T-helper 1 cell treated with Interleukin-12 subunit alpha and Interleukin-12 subunit beta and Interleukin-4 antibody, amounts not matched to agents 30 ng/mL and 1 ng/mL, for 36 hours (primary cell): Measurements from ENCODE around the gene PTCH2. TPM values are rescaled to one million over a fixed set of nuclear protein-coding genes. Genes with fewer than 3 reads are reported as not detected.

Experiments used
- intact Hi-C: fragments of 100-400 bp; cut with micrococcal nuclease; formaldehyde crosslinking; loops from one replicate; pipeline ENCODE4 v1.15.1; 2024
- total RNA-seq: library from RNA; stranded (reverse); gene quantifications from 2 replicates; pipeline ENCODE4 v1.2.3, GENCODE V29; 2022

PTCH2 gene
- total RNA-seq, 1 donor from 2014 or later: 1.3 TPM

DNA sequence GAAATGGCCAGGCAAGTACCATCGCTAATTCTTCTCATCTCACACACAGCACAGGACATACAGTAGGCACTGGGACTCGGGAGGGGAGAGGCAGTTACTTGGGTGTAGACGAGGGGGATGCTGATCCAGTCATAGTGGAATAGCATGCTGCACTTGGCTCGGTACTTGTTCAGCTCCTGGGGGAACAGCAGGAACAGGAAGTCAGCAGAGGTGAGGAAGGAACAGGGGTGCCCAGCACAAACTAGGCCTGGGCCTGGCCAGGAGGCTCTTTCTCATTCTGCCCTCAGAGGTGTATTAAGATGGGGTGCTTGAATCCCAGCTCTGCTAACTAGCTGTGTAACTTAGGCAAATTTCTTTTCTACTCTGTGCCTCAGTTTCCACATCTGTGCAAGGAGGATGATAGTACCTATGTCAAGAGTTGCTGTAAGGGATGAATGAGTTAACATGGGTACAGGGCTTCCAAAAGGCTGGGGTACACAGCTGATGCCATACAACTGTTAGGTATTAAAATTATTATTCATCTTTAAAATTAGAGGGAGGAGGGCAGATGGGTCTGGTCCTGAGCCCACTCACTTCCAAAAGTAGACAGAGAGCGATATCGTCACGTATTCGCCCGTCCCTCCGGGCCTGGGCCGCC is 57.4 kb downstream of the PTCH2 start:
- intact Hi-C loops: loop anchor here (1.0 to 2.0 kb wide), 4 partner anchors 10 to 225 kb away; partner anchors contain the start of genes HECTD3, RNU5D-1 and RPS8

DNA sequence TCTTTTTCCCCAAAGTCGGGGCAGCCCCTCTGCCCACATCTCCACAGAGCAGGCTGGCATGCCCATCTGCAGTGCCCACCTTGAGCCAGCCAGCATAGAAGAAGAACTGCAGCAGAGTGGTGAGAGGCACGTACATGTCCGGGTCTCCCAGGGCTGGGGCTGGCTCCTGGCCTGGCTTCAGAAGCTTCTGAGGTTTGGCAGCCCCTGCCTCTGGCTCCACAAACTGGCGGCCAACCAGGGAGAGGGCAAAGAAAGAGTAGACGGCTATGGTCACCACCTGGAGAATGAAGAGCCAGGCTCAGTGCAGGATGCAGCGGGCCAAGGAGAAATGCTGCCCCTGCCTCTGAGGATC is 58.0 kb downstream of the PTCH2 start:
- intact Hi-C loops: no loop called here

DNA sequence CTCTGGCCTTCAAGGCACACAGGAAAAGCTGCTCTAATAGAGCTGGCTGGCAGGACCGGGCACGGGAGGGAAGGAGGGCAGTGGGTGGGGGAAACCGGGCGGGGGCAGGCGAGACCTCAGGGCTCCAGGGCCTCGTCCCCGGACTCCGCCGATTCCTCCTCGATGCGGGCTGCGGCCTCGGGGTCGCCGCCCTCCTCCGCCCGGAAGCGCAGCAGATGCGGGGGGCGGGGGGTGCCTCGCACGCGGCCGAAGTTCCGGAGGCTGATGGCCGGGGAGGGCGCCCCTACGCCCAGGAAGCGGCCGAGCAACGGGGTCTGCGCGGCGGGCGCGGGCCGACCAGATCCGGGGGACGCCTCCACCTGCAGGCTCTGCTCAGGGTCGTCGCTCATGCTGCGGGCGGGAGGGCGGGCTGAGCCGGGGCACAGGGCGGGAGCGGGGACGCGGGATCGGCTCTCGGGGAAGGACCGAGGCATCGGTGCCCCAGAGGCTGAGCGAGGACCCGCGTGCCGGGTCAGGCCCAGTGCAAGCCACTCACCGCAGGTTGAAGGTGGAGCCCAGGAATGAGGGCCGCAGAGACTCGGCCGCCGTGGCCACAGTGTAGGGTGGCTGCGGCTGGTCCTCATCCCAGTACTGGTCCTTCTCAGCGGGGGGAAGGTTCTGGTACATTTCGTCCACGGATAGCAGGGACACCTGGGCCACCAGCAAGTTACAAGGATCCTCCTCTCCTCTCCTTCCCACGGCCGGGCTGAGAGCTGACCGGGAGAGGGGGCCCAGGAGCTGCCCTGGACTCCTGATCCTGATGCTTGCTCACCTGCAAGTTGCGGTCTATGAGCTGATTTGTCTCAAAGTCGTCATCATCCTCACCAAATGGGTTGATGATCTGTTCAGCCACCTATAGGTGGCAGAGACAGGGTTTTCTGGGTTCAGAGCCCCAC is 58.7 kb downstream of the PTCH2 start:
- intact Hi-C loops: no loop called here

DNA sequence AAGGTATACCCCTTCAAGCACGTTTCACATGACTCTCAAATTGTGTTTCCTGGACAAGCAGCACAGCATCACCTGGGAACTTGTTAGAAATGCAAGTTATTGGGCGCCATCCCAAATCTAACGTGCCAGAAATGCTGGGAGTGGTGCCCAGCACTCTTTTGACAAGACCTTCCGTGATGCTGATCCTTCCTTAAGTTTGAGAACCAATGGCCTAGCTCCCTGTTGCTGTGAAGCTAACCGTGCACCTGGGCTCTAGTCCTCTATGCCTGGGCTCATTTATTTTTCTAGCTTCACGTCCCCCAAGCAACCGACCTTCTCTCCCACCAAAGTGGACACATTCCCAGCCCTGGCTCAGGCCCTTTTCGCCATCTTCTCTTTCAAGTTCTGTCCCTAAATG is 59.4 kb downstream of the PTCH2 start:
- intact Hi-C loops: no loop called here

DNA sequence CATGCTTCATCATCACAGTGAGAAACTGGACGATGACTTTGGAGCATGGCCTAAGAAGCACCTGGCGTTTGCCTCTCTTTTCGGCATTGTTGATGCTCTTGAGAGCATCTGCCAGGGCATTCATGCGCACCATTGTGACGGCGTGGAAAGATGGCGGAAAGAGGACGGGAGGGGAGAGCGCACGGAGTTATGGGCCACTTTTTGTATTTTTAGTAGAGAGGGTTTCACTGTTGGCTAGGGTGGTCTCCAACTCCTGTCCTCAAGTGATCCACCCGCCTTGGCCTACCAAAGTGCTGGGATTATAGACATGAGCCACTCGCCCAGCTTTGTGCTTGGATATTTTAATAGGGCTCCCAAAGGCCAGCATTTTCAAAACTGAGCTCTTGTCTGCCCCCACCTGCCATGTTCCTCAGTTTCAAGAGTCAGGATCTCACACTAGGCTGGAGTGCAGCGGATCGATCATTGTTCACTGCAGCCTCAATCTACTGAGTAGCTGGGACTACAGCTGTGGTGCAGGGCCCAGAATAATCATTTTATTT is 62.4 kb downstream of the PTCH2 start:
- intact Hi-C loops: no loop called here

DNA sequence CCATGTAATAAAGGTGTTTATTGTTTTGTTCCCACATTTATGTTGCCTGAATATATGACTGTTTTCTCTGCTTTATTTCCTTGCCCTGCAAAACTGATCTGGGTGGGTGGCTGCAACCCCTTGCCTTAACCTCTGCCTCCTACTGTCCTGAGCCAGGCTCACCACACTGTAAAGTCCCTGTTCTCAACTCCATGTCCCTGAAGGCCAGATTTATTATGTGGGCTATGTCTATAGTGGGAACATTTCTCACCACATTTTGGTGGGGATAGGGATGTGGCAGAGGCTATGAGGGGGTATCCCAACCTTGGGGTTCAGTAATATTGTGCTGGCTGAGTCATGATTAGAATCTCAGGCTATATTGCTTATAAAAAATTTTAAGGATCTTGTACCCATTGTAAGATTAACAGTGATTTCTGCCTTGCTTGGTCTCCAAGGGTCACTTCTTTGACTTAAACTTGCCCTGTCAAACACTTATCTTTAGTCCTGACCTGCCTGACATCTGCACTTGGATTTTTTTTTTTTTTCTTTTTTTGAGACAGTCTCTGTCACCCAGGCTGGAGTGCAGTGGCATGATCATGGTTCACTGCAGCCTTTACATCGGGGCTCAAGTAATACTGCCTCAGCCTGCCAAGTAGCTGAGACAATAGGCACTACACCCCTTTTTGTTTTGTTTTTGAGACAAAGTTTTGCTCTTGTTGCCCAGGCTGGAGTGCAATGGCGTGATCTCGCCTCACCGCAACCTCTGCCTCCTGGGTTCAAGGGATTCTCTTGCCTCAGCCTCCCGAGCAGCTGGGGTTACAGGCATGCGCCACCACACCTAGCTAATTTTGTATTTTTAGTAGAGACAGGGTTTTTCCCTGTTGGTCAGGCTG is 64.1 kb downstream of the PTCH2 start:
- intact Hi-C loops: loop anchor here (5.0 kb wide), 1 partner anchor 147 kb away; no protein-coding TSS in a partner anchor

DNA sequence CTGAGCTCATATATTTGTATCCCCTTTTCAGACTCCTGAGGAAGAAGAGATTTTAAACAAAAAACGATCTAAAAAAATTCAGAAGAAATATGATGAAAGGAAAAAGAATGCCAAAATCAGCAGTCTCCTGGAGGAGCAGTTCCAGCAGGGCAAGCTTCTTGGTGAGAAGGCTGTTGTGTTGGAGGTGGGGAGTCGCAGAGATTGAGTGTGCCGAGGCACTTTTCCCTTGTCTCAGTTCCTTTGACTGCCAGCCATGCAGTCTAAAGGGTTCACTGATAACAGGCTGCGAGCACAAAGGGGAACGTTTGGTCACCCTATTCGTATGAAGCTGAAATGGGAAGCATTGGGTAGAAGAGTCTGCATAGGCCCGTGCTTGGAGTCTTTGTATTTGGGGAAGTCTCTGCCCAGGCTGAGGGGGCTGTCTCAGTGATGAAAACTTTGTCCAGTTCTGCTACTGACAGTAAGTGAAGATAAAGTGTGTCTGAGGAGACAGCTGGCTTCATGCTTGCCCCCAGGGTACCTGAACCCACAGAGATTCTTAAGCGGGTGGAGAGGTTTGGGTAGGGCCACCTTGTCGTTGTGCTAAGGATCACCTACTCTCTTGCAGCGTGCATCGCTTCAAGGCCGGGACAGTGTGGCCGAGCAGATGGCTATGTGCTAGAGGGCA is 65.0 kb downstream of the PTCH2 start:
- intact Hi-C loops: loop anchor here (5.0 kb wide), 1 partner anchor 146 kb away; no protein-coding TSS in a partner anchor

DNA sequence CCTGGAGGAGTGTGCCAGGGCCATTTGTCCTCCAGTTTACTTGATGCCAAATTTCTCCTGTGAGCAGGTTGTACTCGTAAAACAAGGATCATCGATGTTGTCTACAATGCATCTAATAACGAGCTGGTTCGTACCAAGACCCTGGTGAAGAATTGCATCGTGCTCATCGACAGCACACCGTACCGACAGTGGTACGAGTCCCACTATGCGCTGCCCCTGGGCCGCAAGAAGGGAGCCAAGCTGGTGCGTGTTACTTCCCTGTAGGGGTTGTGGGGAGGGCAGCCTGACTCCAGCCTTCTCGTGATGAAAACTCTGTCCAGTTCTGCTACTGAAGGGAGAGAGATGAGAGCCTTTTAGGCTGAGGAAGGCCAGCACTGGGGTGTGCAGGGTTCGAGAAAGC is 65.5 kb downstream of the PTCH2 start:
- intact Hi-C loops: loop anchor here (5.0 kb wide), 1 partner anchor 145 kb away; no protein-coding TSS in a partner anchor

DNA sequence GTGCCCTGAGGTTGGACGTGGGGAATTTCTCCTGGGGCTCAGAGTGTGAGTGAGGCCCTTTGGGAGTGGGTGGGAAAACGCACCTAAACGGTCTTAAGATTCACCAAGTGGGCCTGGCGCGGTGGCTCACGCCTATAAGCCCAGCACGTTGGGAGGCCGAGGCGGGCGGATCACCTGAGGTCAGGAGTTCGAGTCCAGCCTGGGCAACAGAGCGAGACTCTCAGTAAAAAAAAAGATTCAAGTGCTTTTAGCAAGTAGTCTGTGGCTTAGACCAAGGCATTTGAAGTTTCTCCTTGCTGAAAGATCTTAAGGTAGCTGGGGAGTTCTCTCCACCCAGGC is 66.4 kb downstream of the PTCH2 start:
- intact Hi-C loops: loop anchor here (5.0 kb wide), 1 partner anchor 144 kb away; no protein-coding TSS in a partner anchor

DNA sequence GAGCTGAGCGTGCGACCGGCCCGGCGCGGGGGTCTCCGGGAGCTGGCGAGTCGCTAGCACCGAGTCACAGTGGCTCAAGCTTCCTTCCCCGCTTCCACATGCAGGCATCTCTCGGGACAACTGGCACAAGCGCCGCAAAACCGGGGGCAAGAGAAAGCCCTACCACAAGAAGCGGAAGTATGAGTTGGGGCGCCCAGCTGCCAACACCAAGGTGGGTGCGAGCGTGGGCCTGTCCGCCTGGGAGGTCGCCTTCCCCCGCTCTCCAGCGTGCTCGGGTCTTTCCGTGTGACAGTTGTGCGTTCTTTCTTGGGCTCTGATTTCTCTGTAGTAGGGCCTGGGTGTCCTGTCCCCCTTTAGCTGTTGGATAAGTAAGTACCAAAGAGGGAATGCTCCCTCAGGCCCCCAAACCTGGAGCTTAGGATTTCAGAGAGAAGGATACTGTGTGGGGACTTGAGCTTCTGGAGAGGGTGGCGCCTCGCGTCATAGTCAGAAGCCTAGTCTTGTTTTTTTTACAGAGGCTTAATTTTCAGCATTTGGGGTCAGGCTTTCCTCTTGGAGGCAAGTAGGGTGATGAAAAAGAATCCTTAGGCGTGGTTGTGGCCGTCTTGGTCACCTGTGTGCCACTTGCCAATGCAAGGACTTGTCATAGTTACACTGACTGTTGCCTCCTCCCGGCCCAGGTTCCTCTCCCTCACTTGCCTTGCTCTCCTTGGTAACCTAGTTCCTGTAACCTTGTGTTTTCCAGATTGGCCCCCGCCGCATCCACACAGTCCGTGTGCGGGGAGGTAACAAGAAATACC is 66.9 kb downstream of the PTCH2 start:
- intact Hi-C loops: loop anchor here (1.0 to 5.0 kb wide), 10 partner anchors 10 to 715 kb away; partner anchors contain the start of genes ARMH1, EIF2B3, KIF2C and PLK3

DNA sequence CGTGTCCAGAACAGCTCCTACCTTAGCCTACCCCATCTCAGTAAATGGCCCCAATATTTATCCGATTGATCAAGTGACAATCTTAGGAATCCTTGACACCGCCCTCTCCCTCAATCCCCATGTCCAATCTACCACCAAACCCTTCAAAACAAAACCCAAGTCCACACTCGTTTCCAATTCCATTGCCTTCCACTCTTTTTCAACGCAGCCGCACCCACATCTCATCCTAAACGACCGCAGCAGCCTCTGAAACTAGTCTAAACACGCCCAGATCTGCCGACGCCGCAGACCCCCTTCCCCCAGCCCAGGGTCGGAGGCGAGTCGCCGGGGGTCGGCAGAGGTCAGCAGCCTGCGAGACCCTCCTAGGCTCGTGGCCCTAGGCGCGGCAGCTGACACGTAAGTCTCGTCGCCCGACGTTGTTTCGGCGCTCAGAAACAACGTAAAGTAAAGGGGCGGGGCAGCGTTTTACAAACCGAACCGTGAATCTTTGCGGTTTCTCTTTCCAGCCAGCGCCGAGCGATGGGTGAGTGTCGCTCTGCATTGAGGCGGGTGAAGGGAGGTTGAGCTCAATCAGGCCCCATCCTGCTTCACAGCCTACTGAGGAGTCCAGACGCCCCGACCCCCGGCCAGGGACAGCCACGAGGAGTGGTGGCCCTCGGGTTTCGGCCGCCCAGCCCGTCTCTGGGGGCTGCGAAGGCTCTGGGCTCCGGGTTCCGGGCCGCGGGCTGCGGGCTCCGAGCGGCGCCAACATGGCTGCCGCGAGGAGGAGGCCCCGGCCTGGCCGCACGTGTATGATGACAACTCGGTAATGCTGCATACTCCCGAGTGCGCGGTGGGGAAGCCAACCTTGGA is 67.7 kb downstream of the PTCH2 start, which contains the start of gene RPS8:
Gene RPS8, plus strand, starts transcription at position 463 of the 852 bp plus-strand sequence. Its CDS starts 57 bp downstream, at position 520.
- intact Hi-C loops: loop anchor here (1.0 to 5.0 kb wide), 10 partner anchors 11 to 716 kb away; partner anchors contain the start of genes ARMH1, EIF2B3, KIF2C and PLK3

Other genes starting within 250 kb of the PTCH2 start
- 3.3 and 3.8 TPM in 2 replicates for gene TMEM53, start 168.8 kb downstream of the PTCH2 start, total RNA-seq
- gene ARMH1, start 168.5 kb downstream of the PTCH2 start, total RNA-seq: 35.7 and 39.3 TPM in 2 replicates
- gene RNU5D-1, start 112.1 kb downstream of the PTCH2 start, total RNA-seq: not detected in 2 replicates
- 70.5 and 74.9 TPM in 2 replicates for gene KIF2C, start 103.4 kb downstream of the PTCH2 start, total RNA-seq
- gene RPS8, start 67.7 kb downstream of the PTCH2 start, total RNA-seq: 1,696 and 1,713 TPM in 2 replicates
- 0.32 and 0.49 TPM in 2 replicates for gene BEST4, start 55.1 kb downstream of the PTCH2 start, total RNA-seq
- gene PLK3, start 42.9 kb downstream of the PTCH2 start, total RNA-seq: 92.2 and 93.2 TPM in 2 replicates
- gene DYNLT4, start 35.9 kb downstream of the PTCH2 start, total RNA-seq: 0.46 and 0.49 TPM in 2 replicates
- gene BTBD19, start 34.7 kb downstream of the PTCH2 start, total RNA-seq: 11.9 and 15.0 TPM in 2 replicates
- 26.6 and 31.6 TPM in 2 replicates for gene EIF2B3, start 143.3 kb upstream of the PTCH2 start, total RNA-seq
- 44.6 and 45.6 TPM in 2 replicates for gene HECTD3, start 168.1 kb upstream of the PTCH2 start, total RNA-seq
- gene UROD, start 169.0 kb upstream of the PTCH2 start, total RNA-seq: 71.1 and 75.2 TPM in 2 replicates